SK-N-SH treated with all-trans-retinoic acid at 6 μM for 48 hours (cell line): ENCODE results near the gene ANXA10.
"Not testable (repeated sequence)": the region's sequence is repeated elsewhere in the genome, so short reads cannot be mapped to it uniquely, and the experiment has no call there.

Source experiments
- ATAC-seq: fragments of 200-7000 bp; cut with Tn5 transposase; 3 replicates; pipeline ENCODE4 v1.9.1; 2020; ENCODE audit warnings: mild to moderate bottlenecking, moderate library complexity
- ARNTL ChIP-seq: fragments of 450-650 bp; formaldehyde crosslinking; IDR thresholded peaks from 2 replicates; pipeline ENCODE4 v1.5.0; 2020; ENCODE audit warnings: low read depth, mild to moderate bottlenecking, moderate library complexity, borderline replicate concordance
- BACH2 ChIP-seq: fragments of 250-450 bp; sonication (Bioruptor Pico); IDR thresholded peaks from 2 replicates; pipeline ENCODE4 v1.9.0; 2021; ENCODE audit warnings: mild to moderate bottlenecking, borderline replicate concordance
- CREB5 ChIP-seq: fragments of 250-450 bp; sonication (Bioruptor Pico); IDR thresholded peaks from 2 replicates; pipeline ENCODE4 v1.5.1; 2020; ENCODE audit warnings: low read depth, mild to moderate bottlenecking, moderate library complexity
- CSDC2 ChIP-seq: fragments of 250-450 bp; sonication (Bioruptor Pico); IDR thresholded peaks from 2 replicates; pipeline ENCODE4 v1.5.0; 2020; ENCODE audit warnings: mild to moderate bottlenecking, moderate library complexity
- ESRRG ChIP-seq: fragments of 250-450 bp; sonication (Bioruptor Pico); IDR thresholded peaks from 2 replicates; pipeline ENCODE4 v1.6.1; 2021; ENCODE audit warnings: mild to moderate bottlenecking
- GLIS3 ChIP-seq: fragments of 250-450 bp; sonication (Bioruptor Pico); IDR thresholded peaks from 2 replicates; pipeline ENCODE4 v1.5.0; 2020; ENCODE audit warnings: mild to moderate bottlenecking, moderate library complexity
- ISL1 ChIP-seq: fragments of 250-450 bp; sonication (Bioruptor Pico); IDR thresholded peaks from 2 replicates; pipeline ENCODE4 v2.1.2; 2022; ENCODE audit warnings: mild to moderate bottlenecking, moderate library complexity
- OSR1 ChIP-seq: fragments of 250-450 bp; sonication (Bioruptor Pico); IDR thresholded peaks from 2 replicates; pipeline ENCODE4 v1.8.0; 2022; ENCODE audit warnings: moderate library complexity, mild to moderate bottlenecking, inconsistent platforms
- PATZ1 ChIP-seq: fragments of 250-450 bp; sonication (Bioruptor Pico); IDR thresholded peaks from 2 replicates; pipeline ENCODE4 v1.8.0; 2020; ENCODE audit warnings: mild to moderate bottlenecking, moderate library complexity, borderline replicate concordance
- TCF4 ChIP-seq: fragments of 250-450 bp; sonication (Bioruptor Pico); IDR thresholded peaks from 2 replicates; pipeline ENCODE4 v1.8.0; 2021; ENCODE audit warnings: mild to moderate bottlenecking, moderate library complexity, borderline replicate concordance
- TOX ChIP-seq: fragments of 250-450 bp; sonication (Bioruptor Pico); IDR thresholded peaks from 2 replicates; pipeline ENCODE4 v1.8.0; 2021; ENCODE audit warnings: mild to moderate bottlenecking, moderate library complexity, borderline replicate concordance
- ZC3H10 ChIP-seq: fragments of 250-450 bp; sonication (Bioruptor Pico); IDR thresholded peaks from 2 replicates; pipeline ENCODE4 v1.5.1; 2021; ENCODE audit warnings: mild to moderate bottlenecking, moderate library complexity
- ZFP3 ChIP-seq: fragments of 250-450 bp; sonication (Bioruptor Pico); IDR thresholded peaks from 2 replicates; pipeline ENCODE4 v1.5.0; 2020; ENCODE audit warnings: mild to moderate bottlenecking, moderate library complexity
- ZFP30 ChIP-seq: fragments of 450-650 bp; formaldehyde crosslinking; IDR thresholded peaks from 2 replicates; pipeline ENCODE4 v1.5.0; 2022; ENCODE audit warnings: mild to moderate bottlenecking, moderate library complexity
- ZNF565 ChIP-seq: fragments of 450-650 bp; formaldehyde crosslinking; conservative IDR thresholded peaks from 2 replicates; pipeline ENCODE4 v1.5.0; 2020; ENCODE audit warnings: low read depth, mild to moderate bottlenecking, moderate library complexity
- ZNF70 ChIP-seq: fragments of 450-650 bp; formaldehyde crosslinking; IDR thresholded peaks from 2 replicates; pipeline ENCODE4 v1.5.0; 2020; ENCODE audit warnings: mild to moderate bottlenecking, moderate library complexity
- ZNF8 ChIP-seq: fragments of 450-650 bp; formaldehyde crosslinking; IDR thresholded peaks from 2 replicates; pipeline ENCODE4 v1.5.0; 2020; ENCODE audit warnings: mild to moderate bottlenecking, moderate library complexity
- TF ChIP-seq, protein P1 (sequence below): fragments of 250-450 bp; sonication (Bioruptor Pico); IDR thresholded peaks from 2 replicates; pipeline ENCODE4 v1.5.1; 2021; ENCODE audit warnings: mild to moderate bottlenecking, moderate library complexity
- TF ChIP-seq, protein P2 (sequence below): fragments of 250-450 bp; sonication (Bioruptor Pico); IDR thresholded peaks from 2 replicates; pipeline ENCODE4 v1.8.0; 2021; ENCODE audit warnings: low read depth, mild to moderate bottlenecking, moderate library complexity, borderline replicate concordance
- TF ChIP-seq, protein P3 (sequence below): fragments of 250-450 bp; sonication (Bioruptor Pico); IDR thresholded peaks from 2 replicates; pipeline ENCODE4 v1.5.0; 2020; ENCODE audit warnings: mild to moderate bottlenecking, moderate library complexity

Gene ANXA10

GRCh38 chr4:168200685-168201084, 108.3 kb downstream of the ANXA10 start (continued):
- TF ChIP-seq ZNF565 (CRISPR knock-in tag), result no peak
- no peak for TF ChIP-seq ISL1 (CRISPR knock-in tag)
- no peak for TF ChIP-seq ARNTL (CRISPR knock-in tag)
- no peak for TF ChIP-seq CSDC2 (CRISPR knock-in tag)
- no peak for TF ChIP-seq ZC3H10 (CRISPR knock-in tag)
- no peak for TF ChIP-seq PATZ1
- TF ChIP-seq ZFP3 (CRISPR knock-in tag), result no peak

DNA sequence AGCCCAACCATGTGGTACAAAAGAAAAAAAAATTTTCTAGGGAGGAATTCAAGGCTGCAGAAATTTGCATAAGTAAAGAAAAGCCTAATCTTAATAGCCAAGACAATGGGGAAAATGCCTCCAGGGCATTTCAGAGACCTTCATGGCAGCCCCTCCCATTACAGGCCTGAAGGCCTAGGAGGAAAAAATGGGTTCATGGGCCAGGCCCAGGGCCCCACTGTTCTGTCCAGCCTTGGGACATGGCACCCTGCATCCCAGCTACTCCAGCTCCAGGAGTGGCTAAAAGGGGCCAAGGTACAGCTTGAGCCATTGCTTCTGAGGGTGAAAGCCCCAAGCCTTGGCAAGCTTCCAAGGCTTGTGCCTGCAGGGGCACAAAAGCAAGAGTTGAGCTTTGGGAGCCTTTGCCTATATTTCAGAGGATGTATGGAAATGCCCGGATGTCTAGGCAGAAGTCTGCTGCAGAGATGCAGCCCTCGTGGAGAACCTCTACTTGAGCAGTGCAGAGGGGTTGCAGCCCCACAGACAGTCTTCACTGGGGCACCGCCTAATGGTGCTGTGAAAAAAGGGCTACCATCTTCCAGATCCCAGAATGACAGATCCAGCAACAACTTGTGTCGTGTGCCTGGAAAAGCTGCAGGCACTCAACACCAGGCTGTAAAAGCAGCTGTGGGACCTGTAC, 111.0 kb downstream of the ANXA10 start:
- ATAC-seq, result no peak
- TF ChIP-seq GLIS3 (no peak), ZFP3 (CRISPR knock-in tag) (no peak), TOX (CRISPR knock-in tag) (no peak), ZFP30 (no peak), ARNTL (CRISPR knock-in tag) (no peak)
- TF ChIP-seq, protein P1, sequence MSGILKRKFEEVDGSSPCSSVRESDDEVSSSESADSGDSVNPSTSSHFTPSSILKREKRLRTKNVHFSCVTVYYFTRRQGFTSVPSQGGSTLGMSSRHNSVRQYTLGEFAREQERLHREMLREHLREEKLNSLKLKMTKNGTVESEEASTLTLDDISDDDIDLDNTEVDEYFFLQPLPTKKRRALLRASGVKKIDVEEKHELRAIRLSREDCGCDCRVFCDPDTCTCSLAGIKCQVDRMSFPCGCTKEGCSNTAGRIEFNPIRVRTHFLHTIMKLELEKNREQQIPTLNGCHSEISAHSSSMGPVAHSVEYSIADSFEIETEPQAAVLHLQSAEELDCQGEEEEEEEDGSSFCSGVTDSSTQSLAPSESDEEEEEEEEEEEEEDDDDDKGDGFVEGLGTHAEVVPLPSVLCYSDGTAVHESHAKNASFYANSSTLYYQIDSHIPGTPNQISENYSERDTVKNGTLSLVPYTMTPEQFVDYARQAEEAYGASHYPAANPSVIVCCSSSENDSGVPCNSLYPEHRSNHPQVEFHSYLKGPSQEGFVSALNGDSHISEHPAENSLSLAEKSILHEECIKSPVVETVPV (CRISPR knock-in tag), result no peak

- no peak for ATAC-seq
- TF ChIP-seq ZFP30, result no peak
- no peak for TF ChIP-seq ZC3H10 (CRISPR knock-in tag)
Observed at GRCh38 chr4:168208957-168209614, 116.7 kb downstream of the ANXA10 start.

- no peak for ATAC-seq
- TF ChIP-seq CREB5 (CRISPR knock-in tag) (no peak), ISL1 (CRISPR knock-in tag) (no peak), ZNF70 (CRISPR knock-in tag) (no peak), PATZ1 (no peak), ARNTL (CRISPR knock-in tag) (no peak), ZC3H10 (CRISPR knock-in tag) (no peak), ESRRG (no peak), ZFP3 (CRISPR knock-in tag) (no peak), TOX (CRISPR knock-in tag) (no peak), BACH2 (CRISPR knock-in tag) (no peak), TCF4 (CRISPR knock-in tag) (no peak), ZNF8 (CRISPR knock-in tag) (no peak), ZFP30 (no peak), OSR1 (no peak), GLIS3 (no peak), ZNF565 (CRISPR knock-in tag) (no peak)
- TF ChIP-seq, protein P2, sequence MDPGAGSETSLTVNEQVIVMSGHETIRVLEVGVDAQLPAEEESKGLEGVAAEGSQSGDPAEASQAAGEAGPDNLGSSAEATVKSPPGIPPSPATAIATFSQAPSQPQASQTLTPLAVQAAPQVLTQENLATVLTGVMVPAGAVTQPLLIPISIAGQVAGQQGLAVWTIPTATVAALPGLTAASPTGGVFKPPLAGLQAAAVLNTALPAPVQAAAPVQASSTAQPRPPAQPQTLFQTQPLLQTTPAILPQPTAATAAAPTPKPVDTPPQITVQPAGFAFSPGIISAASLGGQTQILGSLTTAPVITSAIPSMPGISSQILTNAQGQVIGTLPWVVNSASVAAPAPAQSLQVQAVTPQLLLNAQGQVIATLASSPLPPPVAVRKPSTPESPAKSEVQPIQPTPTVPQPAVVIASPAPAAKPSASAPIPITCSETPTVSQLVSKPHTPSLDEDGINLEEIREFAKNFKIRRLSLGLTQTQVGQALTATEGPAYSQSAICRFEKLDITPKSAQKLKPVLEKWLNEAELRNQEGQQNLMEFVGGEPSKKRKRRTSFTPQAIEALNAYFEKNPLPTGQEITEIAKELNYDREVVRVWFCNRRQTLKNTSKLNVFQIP (CRISPR knock-in tag), result no peak
- TF ChIP-seq, protein P3, sequence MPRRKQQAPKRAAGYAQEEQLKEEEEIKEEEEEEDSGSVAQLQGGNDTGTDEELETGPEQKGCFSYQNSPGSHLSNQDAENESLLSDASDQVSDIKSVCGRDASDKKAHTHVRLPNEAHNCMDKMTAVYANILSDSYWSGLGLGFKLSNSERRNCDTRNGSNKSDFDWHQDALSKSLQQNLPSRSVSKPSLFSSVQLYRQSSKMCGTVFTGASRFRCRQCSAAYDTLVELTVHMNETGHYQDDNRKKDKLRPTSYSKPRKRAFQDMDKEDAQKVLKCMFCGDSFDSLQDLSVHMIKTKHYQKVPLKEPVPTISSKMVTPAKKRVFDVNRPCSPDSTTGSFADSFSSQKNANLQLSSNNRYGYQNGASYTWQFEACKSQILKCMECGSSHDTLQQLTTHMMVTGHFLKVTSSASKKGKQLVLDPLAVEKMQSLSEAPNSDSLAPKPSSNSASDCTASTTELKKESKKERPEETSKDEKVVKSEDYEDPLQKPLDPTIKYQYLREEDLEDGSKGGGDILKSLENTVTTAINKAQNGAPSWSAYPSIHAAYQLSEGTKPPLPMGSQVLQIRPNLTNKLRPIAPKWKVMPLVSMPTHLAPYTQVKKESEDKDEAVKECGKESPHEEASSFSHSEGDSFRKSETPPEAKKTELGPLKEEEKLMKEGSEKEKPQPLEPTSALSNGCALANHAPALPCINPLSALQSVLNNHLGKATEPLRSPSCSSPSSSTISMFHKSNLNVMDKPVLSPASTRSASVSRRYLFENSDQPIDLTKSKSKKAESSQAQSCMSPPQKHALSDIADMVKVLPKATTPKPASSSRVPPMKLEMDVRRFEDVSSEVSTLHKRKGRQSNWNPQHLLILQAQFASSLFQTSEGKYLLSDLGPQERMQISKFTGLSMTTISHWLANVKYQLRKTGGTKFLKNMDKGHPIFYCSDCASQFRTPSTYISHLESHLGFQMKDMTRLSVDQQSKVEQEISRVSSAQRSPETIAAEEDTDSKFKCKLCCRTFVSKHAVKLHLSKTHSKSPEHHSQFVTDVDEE, result no peak
- TF ChIP-seq, all 23 proteins: peak for 0
Observed at GRCh38 chr4:168212656-168213055, 120.3 kb downstream of the ANXA10 start.

DNA sequence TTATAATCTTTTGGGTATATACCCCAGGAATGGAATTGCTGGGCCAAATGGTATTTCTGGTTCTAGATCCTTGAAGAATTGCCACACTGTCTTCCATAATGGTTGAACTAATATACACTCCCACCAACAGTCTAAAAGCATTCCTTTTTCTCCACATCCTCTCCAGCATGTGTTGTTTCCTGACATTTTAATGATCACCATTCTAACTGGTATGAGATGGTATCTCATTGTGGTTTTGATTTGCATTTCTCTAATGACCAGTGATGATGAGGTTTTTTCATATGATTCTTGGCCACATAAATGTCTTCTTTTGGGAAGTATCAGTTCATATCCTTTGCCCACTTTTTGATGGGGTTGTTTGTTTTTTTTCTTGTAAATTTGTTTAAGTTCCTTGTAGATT, 121.2 kb downstream of the ANXA10 start:
- not testable (repeated sequence) for ATAC-seq
